ENCODE measurements around the gene TARDBP.
"Not testable (repeated sequence)": the region's sequence is repeated elsewhere in the genome, so short reads cannot be mapped to it uniquely, and the experiment has no call there.

The TARDBP gene

GRCh38 chr1:11068600-11069473, 56.4 kb downstream of the TARDBP start:
- no peak for DNase-seq (ENCODE audit: low read depth)
- no peak for TF ChIP-seq CTCF (conservative IDR thresholded peaks at IDR 0.05; ENCODE audit: low read depth, low read length)
- H3K4me3 ChIP-seq (ENCODE audit: low read depth, low read length), result no peak overlapping the region

GRCh38 chr1:11070876-11071275, 58.4 kb downstream of the TARDBP start:
- no peak overlapping the region for H3K4me3 ChIP-seq (ENCODE audit: low read depth, low read length)
- TF ChIP-seq CTCF (conservative IDR thresholded peaks at IDR 0.05; ENCODE audit: low read depth, low read length), result no peak
- DNase-seq (ENCODE audit: low read depth), result no peak

GRCh38 chr1:11071463-11072215, 59.2 kb downstream of the TARDBP start:
- TF ChIP-seq CTCF (conservative IDR thresholded peaks at IDR 0.05; ENCODE audit: low read depth, low read length), result no peak
- DNase-seq (ENCODE audit: low read depth), result no peak
- no peak overlapping the region for H3K4me3 ChIP-seq (ENCODE audit: low read depth, low read length)

- TF ChIP-seq CTCF (conservative IDR thresholded peaks at IDR 0.05; ENCODE audit: low read depth, low read length), result no peak
- H3K4me3 ChIP-seq (ENCODE audit: low read depth, low read length), result no peak overlapping the region
- no peak for DNase-seq (ENCODE audit: low read depth)
Measured at GRCh38 chr1:11072216-11072917, 59.9 kb downstream of the TARDBP start.

- DNase-seq (ENCODE audit: low read depth); H3K4me3 ChIP-seq (ENCODE audit: low read depth, low read length): not testable (repeated sequence)
Measured at GRCh38 chr1:11073398-11073797, 60.9 kb downstream of the TARDBP start.

Data from choroid plexus epithelial cell (primary cell).